K562 (cell line): ENCODE results near the gene RITA1. TPM values are rescaled to one million over a fixed set of nuclear protein-coding genes. Genes with fewer than 3 reads are reported as not detected.

ENCODE experiments used
- BHLHE40 ChIP-seq: IDR thresholded peaks from 2 replicates; pipeline ENCODE4 v1.6.1; 2011; ENCODE audit warnings: low read length, improper control_type of control experiment
- GABPB1 ChIP-seq: sonication (generic); formaldehyde crosslinking; IDR thresholded peaks from 2 replicates; pipeline ENCODE4 v1.8.0; 2022; ENCODE audit warnings: mild to moderate bottlenecking, missing genetic modification reagents
- GTF2F1 ChIP-seq: IDR thresholded peaks from 2 replicates; pipeline ENCODE4 v1.6.1; 2011; ENCODE audit warnings: low read depth, low read length, improper control_type of control experiment
- HDAC3 ChIP-seq: fragments of 450-650 bp; IDR thresholded peaks from 2 replicates; pipeline ENCODE4 v1.6.1; 2018; ENCODE audit warnings: borderline replicate concordance, mild to moderate bottlenecking, moderate library complexity; ENCODE audit not compliant: partially characterized antibody
- HMG20A ChIP-seq: fragments of 450-650 bp; formaldehyde crosslinking; conservative IDR thresholded peaks from 2 replicates; pipeline ENCODE4 v1.4.0; 2020; ENCODE audit warnings: mild to moderate bottlenecking, mixed read lengths
- MYBL2 ChIP-seq, 2 experiments: fragments of 450-650 bp in 1 of 2; sonication (generic) in 1 of 2; formaldehyde crosslinking in 1 of 2; IDR thresholded peaks; 2 replicates each; pipeline versions ENCODE4 v1.6.1 to v1.8.1; 2017 to 2022; ENCODE audit warnings: borderline replicate concordance in 1 of 2, inconsistent platforms in 1 of 2, low read depth in 1 of 2, mild to moderate bottlenecking in 1 of 2, missing genetic modification reagents in 1 of 2, moderate library complexity in 1 of 2
- RBBP5 ChIP-seq: fragments of 200-600 bp; sonication (generic); IDR thresholded peaks from 2 replicates; pipeline ENCODE4 v1.6.1; 2012; ENCODE audit warnings: borderline replicate concordance, mild to moderate bottlenecking, low read length, control low read depth, inconsistent platforms; ENCODE audit not compliant: insufficient read depth, poor library complexity, severe bottlenecking
- SMARCA4 ChIP-seq: fragments of 450-650 bp; IDR thresholded peaks from 2 replicates; pipeline ENCODE4 v1.6.1; 2016
- TCFL5 ChIP-seq: fragments of 250-450 bp; sonication (Bioruptor Pico); conservative IDR thresholded peaks from 2 replicates; pipeline ENCODE4 v1.6.1; 2021; ENCODE audit warnings: mild to moderate bottlenecking, moderate library complexity, matching md5 sums
- USF2 ChIP-seq: sonication (generic); formaldehyde crosslinking; IDR thresholded peaks from 2 replicates; pipeline ENCODE4 v1.5.0; 2020; ENCODE audit warnings: missing genetic modification reagents
- ZNF124 ChIP-seq: sonication (generic); formaldehyde crosslinking; IDR thresholded peaks from 2 replicates; pipeline ENCODE4 v1.8.1; 2022; ENCODE audit warnings: missing genetic modification reagents
- ZNF77 ChIP-seq: fragments of 250-450 bp; sonication (Bioruptor Pico); IDR thresholded peaks from 2 replicates; pipeline ENCODE4 v1.5.0; 2020
- polyA plus RNA-seq, 8 experiments: library from polyadenylated mRNA; depleted of rRNA in 4 of 8; stranded (reverse) in 5 of 8; unstranded in 3 of 8; fragments of >200 nt; fragmentation: Nextera tagmentation in 2 of 8; fragmentation: Illumina TruSeq in 1 of 8; extraction: Ambion mirVana in 2 of 8; extraction: Trizol in 1 of 8; gene quantifications; 2 replicates each; pipeline versions ENCODE4 v1.2.1 to v1.2.3, GENCODE V29; 2011 to 2014; ENCODE audit warnings: inconsistent platforms in 1 of 8, missing spikeins in 1 of 8
- total RNA-seq, 7 experiments: library from RNA; depleted of rRNA in 6 of 7; stranded (reverse); fragments of >200 nt in 6 of 7; fragmentation: Illumina TruSeq in 2 of 7; extraction: Trizol in 2 of 7; gene quantifications; 2 replicates each; pipeline versions ENCODE4 v1.2.1 to v1.2.3, GENCODE V29; 2011 to 2021; ENCODE audit warnings: low replicate concordance in 1 of 7
- TF ChIP-seq, protein P1 (sequence below): fragments of 250-450 bp; sonication (Bioruptor Pico); IDR thresholded peaks from 2 replicates; pipeline ENCODE4 v1.8.0; 2022; ENCODE audit warnings: moderate library complexity, mild to moderate bottlenecking, inconsistent platforms
- TF ChIP-seq, protein P2 (sequence below), 2 experiments: fragments of 200-800 bp in 1 of 2; sonication (Bioruptor generic) in 1 of 2; sonication (generic) in 1 of 2; formaldehyde crosslinking in 1 of 2; IDR thresholded peaks in 1 of 2; conservative IDR thresholded peaks in 1 of 2; 2 replicates each; pipeline versions ENCODE4 v1.5.0 to v1.6.1; 2016 to 2020; ENCODE audit warnings: missing compliant biosample characterization in 1 of 2, missing genetic modification characterization in 1 of 2, missing genetic modification reagents in 1 of 2
- TF ChIP-seq, protein P3 (sequence below), 3 experiments: fragments of 200-800 bp in 1 of 3; fragments of 250-450 bp in 1 of 3; fragments of 450-650 bp in 1 of 3; sonication (Bioruptor Pico) in 1 of 3; sonication (Bioruptor generic) in 1 of 3; formaldehyde crosslinking in 1 of 3; IDR thresholded peaks; 2 replicates each; pipeline versions ENCODE4 v1.6.1 to v1.8.0; 2016 to 2022; ENCODE audit warnings: mild to moderate bottlenecking in 2 of 3, missing genetic modification characterization in 2 of 3, missing compliant biosample characterization in 1 of 3, moderate library complexity in 1 of 3
- TF ChIP-seq, protein P4 (sequence below): IDR thresholded peaks from 2 replicates; pipeline ENCODE4 v1.6.1; 2016; ENCODE audit warnings: missing genetic modification characterization, missing compliant biosample characterization

The RITA1 gene
- total and polyA plus RNA-seq, 9 of the 15 experiments (the other 6 are each of a cell fraction or from before 2014, with no cell fraction given) = 2.8 to 40.4 (median 18.0) TPM

- no peak for TF ChIP-seq TCFL5 (CRISPR knock-in tag)
- TF ChIP-seq, protein P1, sequence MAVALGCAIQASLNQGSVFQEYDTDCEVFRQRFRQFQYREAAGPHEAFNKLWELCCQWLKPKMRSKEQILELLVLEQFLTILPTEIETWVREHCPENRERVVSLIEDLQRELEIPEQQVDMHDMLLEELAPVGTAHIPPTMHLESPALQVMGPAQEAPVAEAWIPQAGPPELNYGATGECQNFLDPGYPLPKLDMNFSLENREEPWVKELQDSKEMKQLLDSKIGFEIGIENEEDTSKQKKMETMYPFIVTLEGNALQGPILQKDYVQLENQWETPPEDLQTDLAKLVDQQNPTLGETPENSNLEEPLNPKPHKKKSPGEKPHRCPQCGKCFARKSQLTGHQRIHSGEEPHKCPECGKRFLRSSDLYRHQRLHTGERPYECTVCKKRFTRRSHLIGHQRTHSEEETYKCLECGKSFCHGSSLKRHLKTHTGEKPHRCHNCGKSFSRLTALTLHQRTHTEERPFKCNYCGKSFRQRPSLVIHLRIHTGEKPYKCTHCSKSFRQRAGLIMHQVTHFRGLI (CRISPR knock-in tag) = no peak
- TF ChIP-seq ZNF77 (CRISPR knock-in tag) = no peak
- TF ChIP-seq, protein P2, sequence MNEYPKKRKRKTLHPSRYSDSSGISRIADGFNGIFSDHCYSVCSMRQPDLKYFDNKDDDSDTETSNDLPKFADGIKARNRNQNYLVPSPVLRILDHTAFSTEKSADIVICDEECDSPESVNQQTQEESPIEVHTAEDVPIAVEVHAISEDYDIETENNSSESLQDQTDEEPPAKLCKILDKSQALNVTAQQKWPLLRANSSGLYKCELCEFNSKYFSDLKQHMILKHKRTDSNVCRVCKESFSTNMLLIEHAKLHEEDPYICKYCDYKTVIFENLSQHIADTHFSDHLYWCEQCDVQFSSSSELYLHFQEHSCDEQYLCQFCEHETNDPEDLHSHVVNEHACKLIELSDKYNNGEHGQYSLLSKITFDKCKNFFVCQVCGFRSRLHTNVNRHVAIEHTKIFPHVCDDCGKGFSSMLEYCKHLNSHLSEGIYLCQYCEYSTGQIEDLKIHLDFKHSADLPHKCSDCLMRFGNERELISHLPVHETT (CRISPR knock-in tag; conservative IDR thresholded peaks at IDR 0.05 in 1 of 2, IDR thresholded peaks at IDR 0.05 in 1 of 2) = no peak
- no peak for TF ChIP-seq RBBP5
- no peak for TF ChIP-seq ZNF124 (CRISPR knock-in tag)
- TF ChIP-seq GABPB1 (CRISPR knock-in tag) = no peak
- no peak for TF ChIP-seq MYBL2 (IDR thresholded peaks at IDR 0.05; ENCODE audit: low read depth)
- TF ChIP-seq MYBL2 (CRISPR knock-in tag; IDR thresholded peaks at IDR 0.05; ENCODE audit: borderline replicate concordance) = no peak
- peak; percentile 68 for TF ChIP-seq SMARCA4
- TF ChIP-seq, protein P3, sequence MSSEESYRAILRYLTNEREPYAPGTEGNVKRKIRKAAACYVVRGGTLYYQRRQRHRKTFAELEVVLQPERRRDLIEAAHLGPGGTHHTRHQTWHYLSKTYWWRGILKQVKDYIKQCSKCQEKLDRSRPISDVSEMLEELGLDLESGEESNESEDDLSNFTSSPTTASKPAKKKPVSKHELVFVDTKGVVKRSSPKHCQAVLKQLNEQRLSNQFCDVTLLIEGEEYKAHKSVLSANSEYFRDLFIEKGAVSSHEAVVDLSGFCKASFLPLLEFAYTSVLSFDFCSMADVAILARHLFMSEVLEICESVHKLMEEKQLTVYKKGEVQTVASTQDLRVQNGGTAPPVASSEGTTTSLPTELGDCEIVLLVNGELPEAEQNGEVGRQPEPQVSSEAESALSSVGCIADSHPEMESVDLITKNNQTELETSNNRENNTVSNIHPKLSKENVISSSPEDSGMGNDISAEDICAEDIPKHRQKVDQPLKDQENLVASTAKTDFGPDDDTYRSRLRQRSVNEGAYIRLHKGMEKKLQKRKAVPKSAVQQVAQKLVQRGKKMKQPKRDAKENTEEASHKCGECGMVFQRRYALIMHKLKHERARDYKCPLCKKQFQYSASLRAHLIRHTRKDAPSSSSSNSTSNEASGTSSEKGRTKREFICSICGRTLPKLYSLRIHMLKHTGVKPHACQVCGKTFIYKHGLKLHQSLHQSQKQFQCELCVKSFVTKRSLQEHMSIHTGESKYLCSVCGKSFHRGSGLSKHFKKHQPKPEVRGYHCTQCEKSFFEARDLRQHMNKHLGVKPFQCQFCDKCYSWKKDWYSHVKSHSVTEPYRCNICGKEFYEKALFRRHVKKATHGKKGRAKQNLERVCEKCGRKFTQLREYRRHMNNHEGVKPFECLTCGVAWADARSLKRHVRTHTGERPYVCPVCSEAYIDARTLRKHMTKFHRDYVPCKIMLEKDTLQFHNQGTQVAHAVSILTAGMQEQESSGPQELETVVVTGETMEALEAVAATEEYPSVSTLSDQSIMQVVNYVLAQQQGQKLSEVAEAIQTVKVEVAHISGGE (CRISPR knock-in tag; IDR thresholded peaks at IDR 0.05) = 0 out of 6 replicates have a peak, but pooled peaks of 1 of the 3 experiments have one; percentile 14
- peak; percentile 38; the same call in 1 of the 2 replicates for TF ChIP-seq BHLHE40
- no peak for TF ChIP-seq HDAC3
- TF ChIP-seq, protein P4, sequence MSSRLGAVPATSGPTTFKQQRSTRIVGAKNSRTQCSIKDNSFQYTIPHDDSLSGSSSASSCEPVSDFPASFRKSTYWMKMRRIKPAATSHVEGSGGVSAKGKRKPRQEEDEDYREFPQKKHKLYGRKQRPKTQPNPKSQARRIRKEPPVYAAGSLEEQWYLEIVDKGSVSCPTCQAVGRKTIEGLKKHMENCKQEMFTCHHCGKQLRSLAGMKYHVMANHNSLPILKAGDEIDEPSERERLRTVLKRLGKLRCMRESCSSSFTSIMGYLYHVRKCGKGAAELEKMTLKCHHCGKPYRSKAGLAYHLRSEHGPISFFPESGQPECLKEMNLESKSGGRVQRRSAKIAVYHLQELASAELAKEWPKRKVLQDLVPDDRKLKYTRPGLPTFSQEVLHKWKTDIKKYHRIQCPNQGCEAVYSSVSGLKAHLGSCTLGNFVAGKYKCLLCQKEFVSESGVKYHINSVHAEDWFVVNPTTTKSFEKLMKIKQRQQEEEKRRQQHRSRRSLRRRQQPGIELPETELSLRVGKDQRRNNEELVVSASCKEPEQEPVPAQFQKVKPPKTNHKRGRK (tag) = no peak
- 0 out of 2 replicates have a peak, but pooled peaks have one; percentile 30 for TF ChIP-seq USF2 (CRISPR knock-in tag)
- TF ChIP-seq GTF2F1 = no peak
- TF ChIP-seq HMG20A (CRISPR knock-in tag) = no peak
Measured at GRCh38 chr12:113238309-113238708, 52.8 kb downstream of the RITA1 start (continued).
